Posterior vena cava (tissue), 2 donors: ENCODE data around the gene ING2. TPM values are rescaled to one million over a fixed set of nuclear protein-coding genes. Genes with fewer than 3 reads are reported as not detected.
"Not testable (repeated sequence)": the region's sequence is repeated elsewhere in the genome, so short reads cannot be mapped to it uniquely, and the experiment has no call there.

Experiments used
- DNase-seq: peaks from one replicate; pipeline ENCODE4 v3.0.0-alpha.2; 2020; ENCODE audit warnings: low spot score
- intact Hi-C, 2 donors: fragments of 100-400 bp; cut with DNase I; formaldehyde crosslinking; loops; one replicate each; pipeline versions ENCODE4 v1.14.1 to v1.14.2; 2022 to 2023
- long read RNA-seq, 2 donors: library from polyadenylated mRNA; unstranded; transcript quantifications; one replicate each; pipeline ENCODE4 v2.0.0, GENCODE V29; 2020 to 2021
- total RNA-seq, 2 donors: library from RNA; stranded (reverse); fragmentation: NEBNext Ultra II Directional; extraction: Animal tissue kit (Norgen Biotek cat#: 25700); gene quantifications; one replicate each; pipeline ENCODE4 v1.2.1, GENCODE V29; 2021
- donor health status: DM: yes; HTN: yes; CAD: no.
- donor health status: DM: yes; HTN: yes; CAD: no.

The ING2 gene, protein sequence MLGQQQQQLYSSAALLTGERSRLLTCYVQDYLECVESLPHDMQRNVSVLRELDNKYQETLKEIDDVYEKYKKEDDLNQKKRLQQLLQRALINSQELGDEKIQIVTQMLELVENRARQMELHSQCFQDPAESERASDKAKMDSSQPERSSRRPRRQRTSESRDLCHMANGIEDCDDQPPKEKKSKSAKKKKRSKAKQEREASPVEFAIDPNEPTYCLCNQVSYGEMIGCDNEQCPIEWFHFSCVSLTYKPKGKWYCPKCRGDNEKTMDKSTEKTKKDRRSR
- 10 to 100 TPM in 1 of 2 donors, 1 to 10 TPM in 1; 9.2 to 11.8 TPM for total RNA-seq
- long read RNA-seq, donor 1, transcript ING2-201 (2 exons, 1,189 nt) = major isoform, 8 of 9 reads
- long read RNA-seq, donor 1, partial matches to known transcripts = 0 of 9 reads
- long read RNA-seq, donor 1, other reads (novel, unspliced or antisense) = 1 of 9 reads
- long read RNA-seq, donor 2, transcript ING2-201 (2 exons, 1,189 nt) = major isoform, 5 of 7 reads
- long read RNA-seq, donor 2, partial matches to known transcripts = 0 of 7 reads
- long read RNA-seq, donor 2, other reads (novel, unspliced or antisense) = 1 of 7 reads

DNA sequence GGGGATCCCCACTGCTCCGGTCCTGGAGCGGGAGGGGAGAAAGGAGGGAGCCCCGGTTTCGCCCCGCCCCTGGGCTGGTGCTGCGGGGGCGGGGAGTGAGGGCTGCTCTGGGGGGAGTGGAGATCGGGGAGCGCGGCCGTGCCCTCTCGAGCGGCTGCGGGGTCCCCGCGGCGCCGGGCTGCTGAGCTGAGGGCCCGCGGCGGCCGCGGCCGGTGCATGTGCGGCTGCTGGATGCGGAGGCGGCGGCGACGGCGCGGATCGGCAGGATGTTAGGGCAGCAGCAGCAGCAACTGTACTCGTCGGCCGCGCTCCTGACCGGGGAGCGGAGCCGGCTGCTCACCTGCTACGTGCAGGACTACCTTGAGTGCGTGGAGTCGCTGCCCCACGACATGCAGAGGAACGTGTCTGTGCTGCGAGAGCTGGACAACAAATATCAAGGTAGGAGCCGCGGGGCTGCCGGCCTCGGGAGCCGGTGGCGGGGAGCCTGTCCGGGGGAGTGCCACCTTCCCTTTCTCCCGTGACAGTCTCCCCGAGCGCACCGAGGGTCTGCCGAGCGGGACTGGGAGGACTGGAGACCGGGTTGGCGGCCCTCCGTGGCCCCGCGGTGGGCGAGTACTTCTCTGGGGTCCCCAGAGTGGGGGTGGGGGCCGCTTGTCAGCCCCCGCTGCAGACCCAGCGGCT is at the start of gene ING2:
TSS of gene ING2 (plus strand) at position 129 of the 681 bp plus-strand sequence. CDS start at position 267, 138 bp downstream.
- intact Hi-C loops = loop anchor here in 1 of 2 donors (5.0 to 10.0 kb wide), 2 partner anchors 60 to 152 kb away; partner anchors contain the start of genes CDKN2AIP, RWDD4 and TRAPPC11
- DNase-seq = no peak

DNA sequence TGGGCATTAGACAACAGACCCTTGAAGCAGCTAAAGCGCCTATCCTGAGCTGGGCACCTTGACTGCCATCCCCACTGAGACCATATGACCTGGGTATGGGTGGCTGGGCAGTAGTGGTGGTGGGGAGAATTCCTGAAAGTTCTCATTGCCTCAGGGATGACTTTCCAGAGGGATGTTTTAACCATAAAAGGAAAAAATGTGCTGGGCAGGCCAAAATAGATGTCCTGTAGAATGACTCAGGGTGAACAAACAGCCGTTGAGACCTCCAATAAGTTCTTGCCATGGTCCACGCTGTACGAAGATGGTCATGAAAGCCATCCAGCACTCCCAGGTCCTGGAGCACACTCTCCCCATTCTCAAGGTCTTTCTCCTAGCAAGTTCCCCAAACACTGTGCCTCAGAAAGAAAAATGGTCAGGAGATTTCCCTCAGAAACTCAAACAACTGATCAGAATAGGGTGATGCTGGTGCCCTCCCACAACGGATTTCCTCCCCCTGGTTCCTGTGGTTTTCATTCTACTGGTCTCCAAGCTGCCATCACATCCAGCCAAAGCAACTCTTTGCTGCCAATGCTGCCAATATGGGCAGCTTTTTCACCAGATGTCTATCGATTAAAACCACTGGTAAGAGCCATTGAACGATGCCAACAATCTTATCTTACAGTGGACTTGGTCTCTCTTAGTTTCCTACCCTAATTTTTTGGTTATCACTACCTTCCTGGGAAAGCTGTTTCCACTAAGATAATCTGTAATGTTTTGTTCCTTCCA is 49.2 kb upstream of the ING2 start:
- no peak for DNase-seq
- intact Hi-C loops = no loop called here

DNA sequence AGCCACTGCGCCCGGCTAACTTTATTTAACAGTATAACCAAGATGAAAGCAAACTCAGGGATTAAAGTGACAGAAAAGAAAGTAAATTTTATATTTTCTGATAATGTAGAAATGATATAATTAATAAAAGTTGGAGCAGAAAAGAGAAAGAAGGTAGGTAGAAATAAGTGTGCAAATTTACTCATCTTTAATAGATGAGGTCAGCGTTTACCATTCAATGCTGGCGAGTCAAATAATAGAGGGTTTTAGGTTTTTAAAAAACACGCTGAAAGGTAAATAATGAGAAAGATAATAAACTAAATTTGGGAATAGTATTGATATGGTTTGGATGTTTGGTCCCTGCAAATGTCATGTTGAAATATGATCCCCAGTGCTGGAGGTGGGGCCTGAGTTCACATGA is 46.9 kb upstream of the ING2 start:
- no peak for DNase-seq
- intact Hi-C loops = no loop called here

DNA sequence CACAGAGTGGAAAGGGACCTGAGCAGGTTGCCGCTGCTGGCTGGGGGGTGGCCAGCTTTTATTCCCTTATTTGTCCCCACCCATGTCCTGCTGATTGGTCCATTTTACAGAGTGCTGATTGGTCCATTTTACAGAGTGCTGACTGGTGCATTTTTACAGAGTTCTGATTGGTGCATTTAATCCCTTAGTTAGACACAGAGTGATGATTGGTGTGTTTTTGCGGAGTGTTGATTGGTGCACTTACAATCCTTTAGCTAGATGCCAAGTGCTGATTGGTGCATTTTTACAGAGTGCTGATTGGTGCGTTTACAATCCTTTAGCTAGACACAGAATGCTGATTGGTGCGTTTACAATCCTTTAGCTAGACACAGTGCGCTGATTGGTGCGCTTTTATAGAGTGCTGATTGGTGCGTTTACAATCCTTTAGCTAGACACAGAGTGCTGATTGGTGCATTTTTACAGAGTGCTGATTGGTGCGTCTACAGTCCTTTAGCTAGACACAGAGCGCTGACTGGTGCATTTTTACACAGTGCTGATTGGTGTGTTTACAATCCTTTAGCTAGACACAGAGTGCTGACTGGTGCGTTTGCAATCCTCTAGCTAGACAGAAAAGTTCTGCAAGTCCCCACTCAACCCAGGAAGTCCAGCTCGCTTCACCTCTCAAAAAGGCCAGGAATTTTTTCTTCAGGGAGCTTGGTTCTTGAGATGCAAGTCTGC is 40.8 kb upstream of the ING2 start:
- DNase-seq, intact Hi-C loops: not testable (repeated sequence)

DNA sequence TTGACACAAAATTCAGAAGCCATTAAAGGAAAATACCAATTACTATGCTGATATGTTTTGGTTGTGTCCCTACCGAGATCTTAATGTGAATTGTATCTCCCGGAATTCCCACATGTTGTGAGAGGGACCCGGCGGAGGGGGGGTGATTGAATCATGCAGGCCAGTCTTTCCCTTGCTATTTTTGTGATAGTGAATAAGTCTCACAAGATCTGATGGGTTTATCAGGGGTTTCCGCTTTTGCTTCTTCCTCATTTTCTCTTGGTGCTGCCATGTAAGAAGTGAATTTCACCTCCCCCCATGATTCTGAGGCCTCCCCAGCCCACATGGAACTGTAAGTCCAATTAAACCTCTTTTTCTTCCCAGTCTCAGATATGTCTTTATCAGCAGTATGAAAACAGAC is 39.0 kb upstream of the ING2 start:
- DNase-seq, intact Hi-C loops: not testable (repeated sequence)

DNA sequence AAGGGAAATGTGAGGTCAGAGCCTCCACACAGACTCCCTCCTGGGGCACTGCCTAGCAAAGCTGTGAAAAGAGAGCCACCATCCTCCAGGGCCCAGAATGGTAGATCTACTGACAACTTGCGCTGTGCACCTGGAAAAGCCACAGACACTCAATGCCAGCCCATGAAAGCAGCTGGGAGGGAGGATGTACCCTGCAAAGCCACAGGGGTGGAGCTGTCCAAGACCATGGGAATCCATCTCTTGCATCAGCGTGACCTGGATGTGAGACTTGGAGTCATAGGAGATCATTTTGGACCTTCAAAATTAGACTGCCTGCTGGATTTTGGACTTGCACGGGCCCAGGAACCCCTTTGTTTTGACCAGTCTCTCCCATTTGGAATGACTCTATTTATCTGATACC is 37.6 kb upstream of the ING2 start:
- intact Hi-C loops = no loop called here
- DNase-seq = no peak

DNA sequence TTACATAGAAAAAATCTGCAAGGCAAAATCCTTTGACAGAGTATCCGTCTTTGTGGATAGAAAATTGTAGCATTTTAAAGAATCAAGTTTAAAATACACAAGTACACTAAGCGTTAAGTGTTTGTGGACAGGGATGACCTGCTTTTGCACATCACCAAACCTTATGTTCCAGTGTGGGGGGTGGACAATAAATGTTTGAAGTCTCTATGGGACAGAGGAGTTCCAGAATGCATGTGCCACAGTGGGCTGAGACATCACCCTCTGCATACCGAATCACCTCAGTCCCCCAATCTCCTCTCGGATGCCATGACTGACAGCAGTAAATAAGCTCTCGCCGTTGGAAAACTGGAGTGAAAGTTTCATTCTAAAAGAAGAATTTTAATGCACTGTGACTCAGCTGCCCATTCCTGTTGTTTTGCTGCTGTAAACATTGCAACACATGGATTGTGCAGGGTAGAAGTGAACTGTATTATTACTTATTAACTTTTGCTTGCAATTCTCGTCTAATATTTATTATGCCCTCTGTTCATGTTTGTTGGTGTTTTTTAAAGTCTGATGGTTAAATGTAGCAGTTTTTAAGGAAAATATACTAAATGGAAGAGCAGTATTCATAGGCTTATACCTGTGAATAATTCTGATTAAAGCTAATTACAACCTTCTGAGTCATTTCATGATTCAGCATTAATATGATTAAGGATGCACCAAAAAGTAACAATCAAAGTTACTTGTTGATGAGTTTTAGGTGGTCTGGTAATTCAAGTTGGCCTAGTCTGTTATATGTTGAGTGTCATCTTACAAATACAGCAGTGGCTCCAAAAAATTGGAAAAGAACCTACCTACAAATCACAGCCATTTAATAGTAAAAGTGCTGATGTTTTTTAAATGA is 36.4 kb upstream of the ING2 start:
- intact Hi-C loops = no loop called here
- DNase-seq = no peak

DNA sequence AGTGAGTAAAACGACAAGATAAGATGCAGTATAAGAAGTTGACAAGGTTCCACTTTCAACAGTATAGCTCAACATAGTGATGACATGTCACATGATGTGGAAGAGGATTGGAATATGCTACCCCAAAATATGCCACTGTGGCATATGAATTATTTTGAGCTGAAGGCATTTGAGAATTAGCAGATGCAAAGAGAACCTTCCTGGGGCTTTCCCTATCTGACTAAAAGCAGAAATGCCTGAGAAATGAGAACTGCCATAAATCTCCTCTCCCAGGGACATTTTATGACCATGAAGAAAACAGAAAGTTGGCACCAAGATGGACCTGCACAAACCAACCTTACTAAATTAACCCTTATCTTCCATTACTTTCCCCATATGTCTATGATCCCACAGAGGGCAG is 35.6 kb upstream of the ING2 start:
- no peak for DNase-seq

DNA sequence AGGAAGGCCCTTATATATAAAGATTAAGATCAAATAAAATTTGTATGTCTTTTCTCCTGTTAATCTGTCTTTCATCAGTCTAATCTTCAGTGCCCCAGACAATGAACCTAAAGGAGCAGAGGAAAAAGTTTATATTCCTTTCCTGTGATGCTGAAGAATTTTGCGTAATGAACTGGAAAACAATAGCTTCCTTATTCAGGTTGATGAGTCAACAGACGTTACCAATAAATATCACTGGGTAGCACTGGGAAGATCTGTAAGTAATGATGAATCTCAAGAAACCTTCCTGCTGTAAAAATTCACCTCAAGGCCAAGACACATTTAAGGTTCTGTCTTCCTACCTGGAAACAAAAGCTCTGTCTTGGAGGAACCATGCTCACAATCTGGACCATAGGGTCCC is 34.9 kb upstream of the ING2 start:
- DNase-seq = no peak
- intact Hi-C loops = loop anchor here (10.0 kb wide), 1 partner anchor 135 kb away; no protein-coding TSS in a partner anchor

More for the DNA sequence above, 35.6 kb upstream of the ING2 start:
- intact Hi-C loops = no loop called here

DNA sequence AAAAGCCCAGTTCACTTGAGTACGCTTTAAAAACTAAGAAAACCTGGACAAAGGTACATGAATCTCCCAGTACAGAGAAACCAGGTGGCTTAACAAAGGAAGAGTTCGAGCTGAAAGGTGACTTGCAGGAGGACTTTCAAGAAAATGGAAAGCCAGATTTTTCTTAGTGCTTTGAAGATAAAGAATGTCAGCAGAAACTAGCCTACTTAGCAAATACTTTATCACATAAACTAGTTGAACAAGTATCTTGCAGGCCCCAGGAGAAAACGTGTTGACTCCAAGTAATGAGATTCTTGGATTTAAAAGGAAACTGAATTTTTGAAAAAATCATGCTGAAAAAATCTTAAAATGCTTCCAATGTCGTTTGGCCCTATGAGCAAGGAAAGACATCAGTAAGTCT is 34.0 kb upstream of the ING2 start:
- intact Hi-C loops = loop anchor here (10.0 kb wide), 1 partner anchor 134 kb away; no protein-coding TSS in a partner anchor
- no peak for DNase-seq

DNA sequence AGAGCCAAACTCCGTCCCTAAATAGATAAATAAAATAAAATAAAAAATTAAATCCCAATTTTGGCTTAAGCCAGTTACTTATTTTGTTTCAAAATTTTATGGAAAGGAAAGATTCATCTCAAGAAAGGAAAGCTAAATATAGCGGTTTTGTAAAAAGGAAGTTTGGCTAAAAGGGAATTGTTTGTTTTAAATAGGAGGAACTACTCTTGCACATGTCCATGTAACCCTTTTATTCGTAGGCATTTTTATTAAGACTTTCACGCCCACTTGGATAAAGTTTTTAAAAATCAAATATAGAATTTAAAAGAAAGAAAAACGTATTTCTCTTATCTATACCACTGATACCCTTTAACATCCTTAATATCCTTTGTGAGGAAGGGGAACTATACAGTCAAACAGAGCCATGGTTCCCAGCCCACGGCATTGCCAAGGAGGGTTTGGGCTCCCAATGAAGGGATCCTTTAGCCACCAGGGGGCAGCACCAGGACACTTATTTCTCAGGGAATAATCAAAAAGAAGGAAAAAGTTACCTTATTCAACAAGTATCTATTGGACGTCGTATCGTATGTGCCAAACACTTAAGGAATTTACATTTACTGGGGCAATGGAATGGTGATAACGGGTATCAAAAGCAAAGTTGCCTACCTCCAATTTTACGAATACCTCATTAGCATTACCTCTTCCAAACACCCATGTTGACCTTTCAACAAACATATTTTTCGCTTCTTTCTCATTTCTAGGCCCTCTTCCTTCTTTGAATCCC is 32.7 kb upstream of the ING2 start:
- DNase-seq = peak; percentile 94
- intact Hi-C loops = loop anchor here (10.0 kb wide), 1 partner anchor 133 kb away; no protein-coding TSS in a partner anchor

DNA sequence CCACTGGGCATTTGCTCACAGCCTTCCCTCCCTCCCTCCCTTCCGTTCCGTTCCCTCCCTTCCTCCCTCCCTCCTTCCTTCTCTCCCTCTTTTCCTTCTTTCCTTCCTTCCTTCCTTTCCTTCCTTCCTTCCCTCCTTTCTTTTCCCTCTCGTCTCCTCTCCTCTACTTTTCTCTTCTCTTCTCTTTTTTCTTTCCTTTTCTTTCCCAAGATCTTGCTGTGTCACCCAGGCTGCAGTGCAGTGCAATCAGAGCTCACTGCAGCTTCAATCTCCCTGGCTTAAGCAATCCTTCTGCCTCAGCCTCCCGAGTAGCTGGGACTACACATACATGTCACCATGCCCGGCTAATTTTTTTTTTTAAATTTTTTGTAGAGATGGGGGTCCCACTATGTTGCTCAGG is 26.7 kb upstream of the ING2 start:
- intact Hi-C loops = loop anchor here (10.0 kb wide), 1 partner anchor 127 kb away; no protein-coding TSS in a partner anchor
- no peak for DNase-seq

DNA sequence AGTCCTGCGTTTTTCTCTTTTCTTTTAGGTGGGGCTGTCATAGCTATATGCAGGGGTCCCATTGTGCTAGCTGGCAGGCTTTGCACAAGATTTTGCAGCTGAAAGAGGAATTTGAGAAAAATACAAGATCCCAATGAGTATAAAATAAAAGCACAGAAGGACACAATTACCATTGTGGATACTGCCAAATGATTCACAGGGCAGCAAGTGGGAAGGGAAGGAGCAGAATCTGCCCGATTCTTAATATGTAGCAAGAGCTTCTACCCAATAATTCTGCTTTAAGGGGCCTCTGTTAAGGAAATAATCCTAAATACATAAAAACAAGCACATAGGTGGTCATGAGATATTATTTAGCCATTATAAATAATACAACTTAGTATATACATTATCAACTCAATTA is 25.9 kb upstream of the ING2 start:
- intact Hi-C loops = loop anchor here (10.0 kb wide), 1 partner anchor 126 kb away; no protein-coding TSS in a partner anchor

DNA sequence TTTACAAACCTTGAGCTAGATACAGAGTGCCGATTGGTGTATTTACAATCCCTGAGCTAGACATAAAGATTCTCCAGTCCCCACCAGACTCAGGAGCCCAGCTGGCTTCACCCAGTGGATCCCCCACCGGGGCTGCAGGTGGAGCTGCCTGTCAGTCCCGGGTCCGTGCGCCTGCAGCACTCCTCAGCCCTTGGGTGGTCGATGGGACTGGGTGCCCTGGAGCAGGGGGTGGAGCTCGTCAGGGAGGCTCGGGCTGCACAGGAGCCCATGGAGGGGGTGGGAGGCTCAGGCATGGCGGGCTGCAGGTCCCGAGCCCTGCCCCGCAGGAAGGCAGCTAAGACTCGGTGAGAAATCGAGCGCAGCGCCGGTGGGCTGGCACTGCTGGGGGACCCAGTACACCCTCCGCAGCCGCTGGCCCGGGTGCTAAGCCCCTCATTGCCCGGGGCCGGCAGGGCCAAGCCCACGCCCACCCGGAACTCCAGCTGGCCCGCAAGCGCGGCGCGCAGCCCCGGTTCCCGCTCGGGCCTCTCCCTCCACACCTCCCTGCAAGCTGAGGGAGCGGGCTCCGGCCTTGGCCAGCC is 22.3 kb upstream of the ING2 start:
- intact Hi-C loops = not testable (repeated sequence)

More for the DNA sequence above, 25.9 kb upstream of the ING2 start:
- no peak for DNase-seq

DNA sequence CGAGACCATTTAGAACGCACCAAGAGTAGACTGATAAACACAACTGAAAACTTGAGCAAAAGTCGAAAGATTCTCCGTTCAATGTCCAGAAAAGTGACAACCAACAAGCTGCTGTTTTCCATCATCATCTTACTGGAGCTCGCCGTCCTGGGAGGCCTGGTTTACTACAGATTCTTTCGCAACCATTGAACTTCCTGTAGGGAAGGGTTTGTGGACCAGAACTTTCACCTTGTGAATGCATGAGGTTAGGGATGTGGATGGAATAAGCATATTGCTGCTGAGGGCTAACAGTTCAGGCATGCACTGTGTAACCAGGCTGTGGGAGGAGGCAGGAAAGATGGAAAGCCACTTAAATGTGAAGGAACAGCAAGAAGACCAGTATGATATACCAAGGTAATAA is 20.9 kb upstream of the ING2 start:
- intact Hi-C loops = no loop called here
- DNase-seq = no peak

More for the DNA sequence above, 22.3 kb upstream of the ING2 start:
- not testable (repeated sequence) for DNase-seq

DNA sequence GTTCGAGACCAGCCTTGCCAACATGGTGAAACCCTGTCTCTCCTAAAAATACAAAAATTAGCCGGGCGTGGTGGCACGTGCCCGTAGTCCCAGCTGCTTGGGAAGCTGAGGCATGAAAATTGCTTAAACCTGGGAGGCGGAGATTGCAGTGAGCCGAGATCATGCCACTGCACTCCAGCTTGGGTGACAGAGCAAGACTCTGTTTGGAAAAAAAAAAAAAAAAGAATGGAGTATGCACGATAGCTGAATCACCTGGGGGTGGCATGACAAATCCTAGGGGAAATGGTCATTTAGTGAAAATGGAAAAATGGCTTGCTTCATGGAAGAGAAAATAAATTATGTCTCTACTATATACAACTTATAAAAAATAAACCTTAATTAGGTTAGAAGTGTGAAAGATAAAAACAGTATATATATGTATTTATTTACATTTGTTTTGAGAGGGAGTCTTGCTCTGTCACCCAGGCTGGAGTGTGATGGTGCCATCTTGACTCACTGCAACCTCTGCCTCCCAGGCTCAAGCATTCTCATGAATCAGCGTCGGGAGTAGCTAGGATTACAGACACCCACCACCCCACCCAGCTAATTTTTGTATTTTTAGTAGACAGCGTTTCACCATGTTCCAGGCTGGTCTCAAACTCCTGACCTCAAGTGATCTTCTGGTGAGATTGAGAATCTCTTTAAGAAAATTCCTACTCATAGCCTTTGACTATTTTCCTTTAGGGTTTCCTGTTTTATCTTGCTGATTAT is 19.3 kb upstream of the ING2 start:
- DNase-seq = no peak
- intact Hi-C loops = no loop called here
